Coronary artery (tissue), 2 donors: ENCODE measurements around the gene TAF4B.

Experiments used
- DNase-seq: peaks from one replicate; pipeline ENCODE4 v3.0.0-alpha.2; 2017; ENCODE audit warnings: low spot score
- H3K27ac ChIP-seq, 2 donors: fragments of 200-600 bp; sonication (generic); one replicate each; pipeline ENCODE4 v1.5.1; 2016 to 2019
- H3K4me3 ChIP-seq: fragments of 200-600 bp; sonication (generic); 2 replicates; pipeline ENCODE4 v1.5.1; 2016; ENCODE audit warnings: mild to moderate bottlenecking, moderate library complexity
- TF ChIP-seq, protein P1 (sequence below): fragments of 200-600 bp; sonication (generic); IDR thresholded peaks from one replicate; pipeline ENCODE4 v1.5.1; 2019; ENCODE audit warnings: antibody characterized with exemption

The TAF4B gene

DNA sequence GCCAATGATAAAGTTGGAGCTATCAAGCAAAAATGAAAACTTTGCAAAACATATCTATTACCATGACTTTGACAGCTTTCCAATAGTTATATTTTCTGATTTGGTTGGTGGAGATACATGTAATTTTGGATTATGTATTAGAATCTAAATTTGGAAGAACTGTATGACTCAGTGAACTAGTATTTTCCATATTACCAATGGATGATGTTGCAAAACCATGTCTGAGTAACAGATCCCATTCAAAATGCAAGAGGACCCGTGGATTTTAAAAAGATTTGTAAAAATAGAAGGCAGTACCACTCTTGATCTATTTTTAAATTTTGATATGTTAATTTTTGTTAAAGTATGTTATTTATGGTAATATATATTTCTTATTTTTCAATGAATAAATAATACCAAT is 83.0 kb downstream of the TAF4B start:
- H3K27ac ChIP-seq: no peak overlapping the region
- TF ChIP-seq, protein P1, sequence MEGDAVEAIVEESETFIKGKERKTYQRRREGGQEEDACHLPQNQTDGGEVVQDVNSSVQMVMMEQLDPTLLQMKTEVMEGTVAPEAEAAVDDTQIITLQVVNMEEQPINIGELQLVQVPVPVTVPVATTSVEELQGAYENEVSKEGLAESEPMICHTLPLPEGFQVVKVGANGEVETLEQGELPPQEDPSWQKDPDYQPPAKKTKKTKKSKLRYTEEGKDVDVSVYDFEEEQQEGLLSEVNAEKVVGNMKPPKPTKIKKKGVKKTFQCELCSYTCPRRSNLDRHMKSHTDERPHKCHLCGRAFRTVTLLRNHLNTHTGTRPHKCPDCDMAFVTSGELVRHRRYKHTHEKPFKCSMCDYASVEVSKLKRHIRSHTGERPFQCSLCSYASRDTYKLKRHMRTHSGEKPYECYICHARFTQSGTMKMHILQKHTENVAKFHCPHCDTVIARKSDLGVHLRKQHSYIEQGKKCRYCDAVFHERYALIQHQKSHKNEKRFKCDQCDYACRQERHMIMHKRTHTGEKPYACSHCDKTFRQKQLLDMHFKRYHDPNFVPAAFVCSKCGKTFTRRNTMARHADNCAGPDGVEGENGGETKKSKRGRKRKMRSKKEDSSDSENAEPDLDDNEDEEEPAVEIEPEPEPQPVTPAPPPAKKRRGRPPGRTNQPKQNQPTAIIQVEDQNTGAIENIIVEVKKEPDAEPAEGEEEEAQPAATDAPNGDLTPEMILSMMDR: no peak
- no peak overlapping the region for H3K4me3 ChIP-seq
- DNase-seq: no peak

DNA sequence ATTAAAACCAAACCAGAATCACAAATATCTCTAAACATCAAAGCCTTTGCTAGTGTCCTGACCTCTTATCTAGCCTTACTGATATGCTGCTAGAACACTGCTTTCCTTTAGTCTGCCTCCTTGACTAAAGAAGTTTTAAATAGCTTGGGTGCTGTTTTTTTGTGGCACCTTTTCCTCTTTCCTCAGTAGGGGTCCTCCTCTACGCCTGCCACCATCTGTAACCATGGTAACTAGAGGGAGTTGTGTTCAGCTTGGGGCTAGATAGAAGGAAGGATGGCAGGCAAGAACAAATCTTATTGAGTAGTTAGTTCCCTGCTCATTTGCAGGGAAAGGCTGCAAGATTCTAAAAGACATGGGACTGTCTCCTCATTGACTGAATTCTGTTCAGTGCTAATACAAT is 86.0 kb downstream of the TAF4B start:
- Histone ChIP-seq H3K27ac (no peak overlapping the region), H3K4me3 (no peak overlapping the region)
- DNase-seq: no peak
- TF ChIP-seq, protein P1: no peak

DNA sequence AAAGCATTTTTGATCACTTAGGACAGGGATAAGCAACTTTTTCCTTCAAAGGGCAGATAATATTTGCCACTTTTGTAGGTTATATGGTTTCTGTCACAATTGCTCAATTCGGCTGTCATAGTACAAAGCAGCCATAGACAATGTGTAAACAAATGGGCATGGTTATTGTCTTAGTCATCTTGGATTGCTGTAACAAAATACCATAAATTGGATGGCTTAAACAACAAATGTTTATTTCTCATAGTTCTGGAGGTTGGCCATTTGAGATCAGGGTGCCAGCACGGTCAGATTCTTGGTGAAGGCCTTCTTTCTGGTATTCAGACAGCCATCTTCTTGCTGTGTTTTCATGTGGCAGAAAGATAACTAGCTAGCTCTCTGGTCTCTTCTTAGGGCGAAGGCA is 91.2 kb downstream of the TAF4B start:
- no peak overlapping the region for H3K27ac ChIP-seq
- no peak overlapping the region for H3K4me3 ChIP-seq
- TF ChIP-seq, protein P1: no peak
- DNase-seq: no peak

DNA sequence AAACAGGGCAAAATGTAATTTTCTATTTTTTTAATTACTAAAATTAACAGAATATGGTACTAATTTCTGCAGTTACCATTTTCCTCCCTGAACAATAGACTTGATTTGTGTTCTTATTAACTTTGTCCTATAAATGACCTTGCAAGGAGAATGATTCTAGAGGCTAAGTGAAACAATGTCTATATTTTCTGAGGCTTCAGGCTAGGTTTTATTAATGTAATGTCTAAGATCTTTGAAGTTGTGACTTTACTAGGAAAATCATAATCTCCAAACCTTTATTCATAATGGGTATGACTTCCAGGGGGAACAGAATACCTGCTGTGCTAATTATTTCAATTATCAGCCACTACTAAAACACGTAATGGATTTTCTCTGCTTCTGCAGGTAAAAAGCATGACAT is 94.4 kb downstream of the TAF4B start:
- DNase-seq: no peak
- TF ChIP-seq, protein P1: no peak
- no peak overlapping the region for H3K27ac ChIP-seq
- no peak overlapping the region for H3K4me3 ChIP-seq

DNA sequence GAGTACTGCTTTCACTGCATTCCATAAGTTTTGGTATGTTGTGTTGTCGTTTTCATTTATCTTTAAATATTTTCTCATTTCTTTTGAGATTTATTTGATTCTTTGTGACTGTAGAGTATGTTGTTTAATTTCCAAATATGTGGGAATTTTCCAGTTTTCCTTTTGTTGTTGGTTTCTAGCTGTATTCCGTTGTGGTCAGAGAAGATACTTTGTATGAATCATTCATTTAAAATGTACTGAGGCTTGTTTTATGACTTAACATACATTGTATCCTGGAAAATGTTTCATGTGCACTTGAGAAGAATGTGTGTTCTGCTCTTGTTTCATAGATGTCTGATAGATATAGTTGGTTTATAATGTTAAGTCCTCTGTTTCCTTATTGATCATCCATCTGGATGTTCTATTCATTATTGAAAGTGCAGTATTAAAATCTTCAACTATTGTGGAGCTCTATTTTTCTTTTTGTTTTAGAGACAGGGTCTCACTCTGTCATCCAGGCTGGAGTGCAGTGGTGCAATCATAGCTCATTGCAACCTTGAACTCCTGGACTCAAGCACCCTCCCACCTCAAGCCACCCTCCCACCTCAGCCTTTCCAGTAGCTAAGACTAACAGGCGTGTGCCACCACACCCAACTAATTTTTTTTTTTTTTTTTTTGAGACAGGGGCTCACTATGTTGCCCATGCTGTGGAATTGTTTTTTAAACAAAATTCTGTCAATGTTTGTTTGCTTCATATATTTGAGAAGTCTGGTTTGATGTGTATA is 96.8 kb downstream of the TAF4B start:
- TF ChIP-seq, protein P1: no peak
- no peak for DNase-seq
- Histone ChIP-seq H3K4me3 (no peak overlapping the region), H3K27ac (no peak overlapping the region)

DNA sequence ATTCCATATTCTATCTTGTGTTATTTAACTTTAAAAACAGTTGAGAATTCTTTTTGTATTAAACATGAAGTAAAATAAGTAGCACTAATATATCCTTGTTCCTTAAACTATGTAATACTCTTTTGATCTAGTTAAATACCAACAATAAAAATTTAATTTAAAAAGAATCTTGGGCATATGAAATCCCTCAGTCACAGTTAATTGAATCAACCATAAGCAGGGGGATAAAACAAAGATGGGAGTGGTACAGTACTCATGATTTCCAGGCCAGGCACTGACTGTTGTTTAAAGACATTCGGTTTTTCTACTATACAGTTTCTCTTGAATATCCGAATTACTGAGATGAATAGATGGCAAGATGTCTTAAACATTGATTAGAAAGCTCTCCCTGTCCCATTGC is 99.5 kb downstream of the TAF4B start:
- no peak for DNase-seq
- TF ChIP-seq, protein P1: no peak
- Histone ChIP-seq H3K4me3 (no peak overlapping the region), H3K27ac (no peak overlapping the region)

DNA sequence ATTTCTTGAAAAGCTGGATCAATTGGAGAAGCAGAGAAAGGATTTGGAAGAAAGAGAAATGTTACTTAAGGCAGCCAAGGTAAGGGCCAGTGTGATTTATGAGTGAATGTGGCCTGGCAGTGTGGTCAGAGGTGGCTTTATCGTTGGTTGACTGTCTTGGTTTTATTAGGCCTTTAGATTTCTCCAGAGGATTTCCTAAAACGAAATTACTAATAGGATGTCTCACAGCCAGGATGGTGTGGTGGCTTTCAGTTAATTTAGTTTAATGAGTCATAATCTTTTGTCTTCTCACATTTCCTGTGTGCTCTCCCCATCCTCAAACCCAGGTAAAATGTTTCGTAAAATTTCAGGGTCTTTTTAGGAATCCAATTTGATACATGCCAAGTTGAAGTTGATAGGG is 100.8 kb downstream of the TAF4B start:
- H3K4me3 ChIP-seq: no peak overlapping the region
- no peak for DNase-seq
- TF ChIP-seq, protein P1: no peak
- no peak overlapping the region for H3K27ac ChIP-seq
